Loucy (cell line): Measurements from ENCODE around the gene TPST2.

ENCODE experiments used
- EZH2phosphoT487 ChIP-seq: fragments of 200-600 bp; IDR thresholded peaks from 2 replicates; pipeline ENCODE4 v1.6.1; 2018; ENCODE audit warnings: antibody characterized with exemption, mild to moderate bottlenecking, moderate library complexity, borderline replicate concordance
- TF ChIP-seq, protein P1 (sequence below): fragments of 200-600 bp; sonication (generic); conservative IDR thresholded peaks from 2 replicates; pipeline ENCODE4 v1.5.1; 2014; ENCODE audit warnings: mild to moderate bottlenecking, antibody characterized with exemption, low read length

DNA sequence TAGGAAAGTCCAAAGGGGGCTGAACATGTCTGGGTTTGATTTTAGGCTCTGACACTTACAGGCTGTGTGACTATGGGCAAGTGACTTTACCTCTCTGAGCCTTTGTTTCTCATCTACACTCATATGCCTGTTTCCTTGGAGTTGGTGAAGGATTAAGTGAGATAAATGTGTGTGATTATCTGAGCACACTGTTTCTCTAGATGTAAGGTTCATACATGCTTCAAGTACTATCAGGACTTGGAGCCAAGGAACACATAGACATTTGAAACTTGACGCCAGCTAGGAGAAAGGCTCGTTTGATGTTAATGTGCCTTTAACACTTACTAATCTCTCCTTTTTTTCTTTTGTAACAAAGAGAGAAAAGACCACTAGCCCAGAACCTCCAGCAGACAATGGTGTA, 18.2 kb upstream of the TPST2 start:
- TF ChIP-seq, protein P1, sequence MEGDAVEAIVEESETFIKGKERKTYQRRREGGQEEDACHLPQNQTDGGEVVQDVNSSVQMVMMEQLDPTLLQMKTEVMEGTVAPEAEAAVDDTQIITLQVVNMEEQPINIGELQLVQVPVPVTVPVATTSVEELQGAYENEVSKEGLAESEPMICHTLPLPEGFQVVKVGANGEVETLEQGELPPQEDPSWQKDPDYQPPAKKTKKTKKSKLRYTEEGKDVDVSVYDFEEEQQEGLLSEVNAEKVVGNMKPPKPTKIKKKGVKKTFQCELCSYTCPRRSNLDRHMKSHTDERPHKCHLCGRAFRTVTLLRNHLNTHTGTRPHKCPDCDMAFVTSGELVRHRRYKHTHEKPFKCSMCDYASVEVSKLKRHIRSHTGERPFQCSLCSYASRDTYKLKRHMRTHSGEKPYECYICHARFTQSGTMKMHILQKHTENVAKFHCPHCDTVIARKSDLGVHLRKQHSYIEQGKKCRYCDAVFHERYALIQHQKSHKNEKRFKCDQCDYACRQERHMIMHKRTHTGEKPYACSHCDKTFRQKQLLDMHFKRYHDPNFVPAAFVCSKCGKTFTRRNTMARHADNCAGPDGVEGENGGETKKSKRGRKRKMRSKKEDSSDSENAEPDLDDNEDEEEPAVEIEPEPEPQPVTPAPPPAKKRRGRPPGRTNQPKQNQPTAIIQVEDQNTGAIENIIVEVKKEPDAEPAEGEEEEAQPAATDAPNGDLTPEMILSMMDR = no peak
- TF ChIP-seq EZH2phosphoT487 = no peak
